ENCODE measurements around the gene WNT7B.

The WNT7B gene

GRCh38 chr22:45995405-45996101 is 18.6 kb upstream of the WNT7B start:
- no peak for DNase-seq

GRCh38 chr22:45994491-45995404 is 17.8 kb upstream of the WNT7B start:
- DNase-seq: peak; percentile 28 to 83

GRCh38 chr22:45993841-45994240 is 16.9 kb upstream of the WNT7B start:
- DNase-seq: no peak

GRCh38 chr22:45993143-45993692 is 16.3 kb upstream of the WNT7B start:
- no peak for DNase-seq

- DNase-seq: no peak
Measured at GRCh38 chr22:45992737-45993136, 15.8 kb upstream of the WNT7B start.

GRCh38 chr22:45991098-45991497 is 14.1 kb upstream of the WNT7B start:
- no peak for DNase-seq

- no peak for DNase-seq
Measured at GRCh38 chr22:45987136-45987861, 10.3 kb upstream of the WNT7B start.

- no peak for DNase-seq
Measured at GRCh38 chr22:45984316-45984916, 7.5 kb upstream of the WNT7B start.

GRCh38 chr22:45983797-45984196 is 6.8 kb upstream of the WNT7B start:
- no peak for DNase-seq

- no peak for DNase-seq
Measured at GRCh38 chr22:45980761-45981160, 3.8 kb upstream of the WNT7B start.

- no peak for DNase-seq
Measured at GRCh38 chr22:45980268-45980570, 3.3 kb upstream of the WNT7B start.

GRCh38 chr22:45978275-45978713 is 1.3 kb upstream of the WNT7B start:
- DNase-seq: no peak

- DNase-seq: no peak
Measured at GRCh38 chr22:45977551-45978274, 751 bp upstream of the WNT7B start.

- no peak for DNase-seq
Measured at GRCh38 chr22:45976254-45977002, 534 bp downstream of the WNT7B start.

- no peak for DNase-seq
Measured at GRCh38 chr22:45975164-45976161, 1.5 kb downstream of the WNT7B start.

GRCh38 chr22:45974498-45974897 is 2.5 kb downstream of the WNT7B start:
- DNase-seq: no peak

- DNase-seq: no peak
Measured at GRCh38 chr22:45972889-45973253, 4.1 kb downstream of the WNT7B start.

GRCh38 chr22:45972091-45972888 is 4.7 kb downstream of the WNT7B start:
- no peak for DNase-seq

GRCh38 chr22:45971408-45972028 is 5.4 kb downstream of the WNT7B start:
- DNase-seq: no peak

Data from NCI-H446 (cell line).